Gastroesophageal sphincter (tissue), 3 donors: ENCODE results near the gene CDH23.

Source experiments
- CTCF ChIP-seq, 4 experiments: fragments of 200-600 bp in 2 of 4; fragments of 450-650 bp in 2 of 4; sonication (generic) in 1 of 4; IDR thresholded peaks; one replicate each; pipeline ENCODE4 v1.5.1; 2017 to 2019; ENCODE audit warnings: antibody characterized with exemption in 4 of 4, mild to moderate bottlenecking in 2 of 4, moderate library complexity in 2 of 4
- EP300 ChIP-seq: sonication (generic); formaldehyde crosslinking; IDR thresholded peaks from one replicate; pipeline ENCODE4 v1.6.1; 2017; ENCODE audit warnings: antibody characterized with exemption, mild to moderate bottlenecking
- POLR2A ChIP-seq, 2 donors: fragments of 450-650 bp; IDR thresholded peaks; one replicate each; pipeline ENCODE4 v1.6.1; 2017; ENCODE audit warnings: antibody characterized with exemption in 2 of 2, mild to moderate bottlenecking in 2 of 2, moderate library complexity in 1 of 2
- POLR2AphosphoS5 ChIP-seq: sonication (generic); formaldehyde crosslinking; IDR thresholded peaks from one replicate; pipeline ENCODE4 v1.6.1; 2017; ENCODE audit warnings: antibody characterized with exemption

DNA sequence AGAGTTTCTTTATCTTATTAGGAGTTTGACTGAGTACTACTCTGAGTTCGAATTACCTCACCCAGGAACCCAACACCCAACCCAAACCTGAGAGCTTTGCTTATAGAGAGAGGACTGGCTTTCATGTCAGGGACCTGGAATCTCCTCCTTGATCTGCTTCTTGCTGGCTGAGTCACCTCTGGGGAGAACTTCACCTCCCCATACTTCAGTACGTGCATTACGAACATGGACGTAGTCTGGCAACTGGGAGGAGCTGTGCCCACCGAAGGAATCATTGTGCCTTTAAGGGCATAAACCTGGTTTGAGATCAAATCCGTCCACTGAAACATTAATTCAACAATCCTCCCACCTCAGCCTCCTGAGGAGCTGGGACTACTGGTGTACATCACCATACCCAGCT lies 466.5 kb downstream of the CDH23 start:
- TF ChIP-seq CTCF (IDR thresholded peaks at IDR 0.05) (no peak), EP300 (no peak), POLR2A (IDR thresholded peaks at IDR 0.05) (no peak), POLR2AphosphoS5 (no peak)
